NK-92 (cell line): ENCODE data around the gene USP10.

Experiments used
- DNase-seq: peaks from one replicate; lab custom pipeline; 2025; ENCODE audit not compliant: unreplicated experiment; lab: John Stamatoyannopoulos, UW

The USP10 gene

DNA sequence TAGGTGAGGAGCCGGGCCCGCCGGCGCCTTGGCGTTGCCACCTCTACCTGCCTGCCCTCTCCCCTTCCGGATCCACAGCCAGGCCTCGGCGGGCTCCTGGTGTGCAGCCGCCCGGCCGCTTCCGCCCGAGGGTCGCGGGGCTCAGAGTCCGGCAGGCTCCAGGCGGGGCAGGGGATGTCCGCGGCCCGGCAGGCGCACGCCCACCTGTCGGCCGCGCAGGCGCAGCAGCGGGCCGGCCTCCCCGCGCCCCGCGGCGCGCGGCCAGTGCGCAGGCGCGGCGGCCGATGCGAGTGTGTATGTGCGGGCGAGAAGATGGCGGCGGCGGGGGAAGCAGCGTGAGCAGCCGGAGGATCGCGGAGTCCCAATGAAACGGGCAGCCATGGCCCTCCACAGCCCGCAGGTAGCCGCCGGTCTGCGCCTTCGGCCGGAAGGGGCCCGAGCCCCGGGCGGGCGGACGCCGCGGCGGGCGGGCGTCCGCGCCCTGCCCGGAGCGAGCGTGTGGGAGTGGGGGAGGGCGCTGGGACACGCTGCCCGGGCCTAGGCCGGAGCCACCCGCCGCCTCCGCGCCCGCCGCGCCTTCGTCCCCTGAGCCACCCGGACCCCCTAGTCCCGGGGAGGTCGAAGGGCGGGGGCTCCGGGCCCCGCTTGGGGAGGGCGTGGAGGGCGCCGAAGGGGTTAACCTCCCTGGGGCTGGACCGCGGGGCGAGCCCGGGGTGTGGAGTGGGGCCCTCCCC is at the start of gene USP10:
Gene USP10, plus strand, starts transcription at position 289 of the 734 bp plus-strand sequence. Its CDS starts 91 bp downstream, at position 380.
- DNase-seq: no peak

GRCh38 chr16:84650062-84650991 is 49.5 kb upstream of the USP10 start:
- no peak for DNase-seq

- no peak for DNase-seq
Measured at GRCh38 chr16:84652566-84652965, 47.2 kb upstream of the USP10 start.

DNA sequence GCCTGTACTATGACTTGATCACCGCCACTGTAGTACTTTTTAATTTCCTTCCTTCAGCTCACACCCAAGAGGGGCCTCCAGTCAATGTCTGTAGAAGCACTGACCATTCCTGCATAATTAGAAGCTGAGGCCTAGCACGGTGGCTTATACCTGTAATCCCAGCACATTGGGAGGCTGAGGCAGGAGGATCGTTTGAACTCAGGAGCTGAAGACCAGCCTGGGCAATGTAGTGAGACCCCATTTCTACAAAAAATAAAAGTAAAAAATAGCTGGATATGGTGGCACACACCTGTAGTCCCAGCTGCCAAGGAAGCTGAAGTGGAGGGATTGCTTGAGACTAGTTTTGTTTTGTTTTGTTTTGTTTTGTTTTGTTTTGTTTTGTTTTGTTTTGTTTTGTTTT is 45.6 kb upstream of the USP10 start:
- DNase-seq: no peak

DNA sequence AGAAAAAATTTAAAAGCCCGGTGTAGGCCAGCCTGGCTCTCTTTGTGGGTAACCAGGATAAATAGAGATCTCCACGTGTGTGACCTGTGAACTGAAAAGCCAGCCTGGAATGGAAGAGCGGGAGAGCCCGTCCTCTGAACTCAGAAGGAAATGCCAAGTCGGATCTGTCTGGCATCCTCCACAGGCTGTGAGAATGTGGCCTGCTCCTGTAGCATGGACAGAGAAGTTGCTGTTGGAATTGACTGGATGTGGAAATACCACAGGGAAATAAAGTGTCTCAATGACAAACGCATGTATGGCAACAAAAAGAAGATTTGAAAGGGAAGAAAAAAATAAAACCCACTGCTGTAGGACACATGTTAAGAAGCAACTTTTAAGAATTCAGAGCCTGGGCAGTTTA is 44.8 kb upstream of the USP10 start:
- DNase-seq: no peak

DNA sequence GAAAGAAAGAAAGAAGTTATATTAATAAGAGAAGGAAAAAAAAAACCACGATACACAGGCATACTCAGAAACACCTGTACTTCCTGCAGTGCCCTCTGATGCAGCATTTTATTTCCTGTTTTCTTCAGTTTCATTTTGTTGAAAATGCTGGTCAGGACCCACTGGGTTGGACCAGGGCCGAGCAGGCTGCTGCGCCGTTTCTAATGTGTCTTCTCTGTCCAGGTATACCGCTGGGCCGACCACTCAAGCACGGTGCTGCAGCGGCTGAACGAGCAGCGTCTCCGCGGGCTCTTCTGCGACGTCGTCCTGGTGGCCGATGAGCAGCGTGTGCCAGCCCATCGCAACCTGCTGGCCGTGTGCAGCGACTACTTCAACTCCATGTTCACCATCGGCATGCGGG is 43.2 kb upstream of the USP10 start:
- no peak for DNase-seq

DNA sequence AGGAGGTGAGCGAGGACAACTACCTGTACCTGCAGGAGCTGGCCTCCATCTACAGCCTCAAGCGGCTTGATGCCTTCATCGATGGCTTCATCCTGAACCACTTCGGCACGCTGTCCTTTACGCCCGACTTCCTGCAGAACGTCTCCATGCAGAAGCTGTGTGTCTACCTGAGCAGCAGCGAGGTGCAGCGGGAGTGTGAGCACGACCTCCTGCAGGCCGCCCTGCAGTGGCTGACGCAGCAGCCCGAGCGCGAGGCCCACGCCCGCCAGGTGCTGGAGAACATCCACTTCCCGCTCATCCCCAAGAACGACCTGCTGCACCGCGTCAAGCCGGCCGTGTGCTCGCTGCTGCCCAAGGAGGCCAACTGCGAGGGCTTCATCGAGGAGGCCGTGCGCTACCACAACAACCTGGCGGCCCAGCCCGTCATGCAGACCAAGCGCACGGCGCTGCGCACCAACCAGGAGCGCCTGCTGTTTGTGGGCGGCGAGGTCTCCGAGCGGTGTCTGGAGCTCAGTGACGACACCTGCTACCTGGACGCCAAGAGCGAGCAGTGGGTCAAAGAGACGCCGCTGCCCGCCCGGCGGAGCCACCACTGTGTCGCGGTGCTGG is 42.5 kb upstream of the USP10 start:
- DNase-seq: no peak

GRCh38 chr16:84658690-84659089 is 41.1 kb upstream of the USP10 start:
- DNase-seq: no peak

DNA sequence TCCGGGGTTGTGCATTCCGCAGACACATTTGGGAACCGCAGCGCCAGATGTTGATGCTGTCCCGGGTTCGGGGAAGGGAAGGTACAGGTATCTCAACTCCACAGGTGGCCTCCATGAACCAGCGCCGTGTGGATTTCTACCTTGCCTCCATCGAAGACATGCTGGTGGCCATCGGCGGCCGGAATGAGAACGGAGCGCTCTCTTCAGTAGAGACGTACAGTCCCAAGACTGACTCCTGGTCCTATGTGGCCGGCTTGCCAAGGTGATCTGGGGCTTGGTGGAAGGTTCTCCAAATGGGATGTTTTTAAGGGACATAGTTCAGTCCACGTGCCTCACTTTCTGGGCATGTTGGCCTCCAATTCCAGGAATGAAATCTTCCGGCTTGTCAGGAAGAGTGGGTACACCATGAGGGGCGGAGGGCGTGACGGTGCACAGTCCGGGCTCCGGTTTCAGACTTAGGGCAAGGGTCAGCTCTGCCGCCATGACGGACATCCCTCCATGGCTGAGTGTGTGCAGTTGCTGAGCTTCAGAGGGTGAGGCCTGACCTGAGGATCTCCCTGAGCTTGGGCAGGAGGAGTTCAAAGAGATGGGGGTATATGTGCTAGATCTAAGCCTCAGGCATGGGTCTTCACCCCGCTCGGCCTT is 40.0 kb upstream of the USP10 start:
- DNase-seq: no peak

GRCh38 chr16:84660973-84661372 is 38.8 kb upstream of the USP10 start:
- no peak for DNase-seq

DNA sequence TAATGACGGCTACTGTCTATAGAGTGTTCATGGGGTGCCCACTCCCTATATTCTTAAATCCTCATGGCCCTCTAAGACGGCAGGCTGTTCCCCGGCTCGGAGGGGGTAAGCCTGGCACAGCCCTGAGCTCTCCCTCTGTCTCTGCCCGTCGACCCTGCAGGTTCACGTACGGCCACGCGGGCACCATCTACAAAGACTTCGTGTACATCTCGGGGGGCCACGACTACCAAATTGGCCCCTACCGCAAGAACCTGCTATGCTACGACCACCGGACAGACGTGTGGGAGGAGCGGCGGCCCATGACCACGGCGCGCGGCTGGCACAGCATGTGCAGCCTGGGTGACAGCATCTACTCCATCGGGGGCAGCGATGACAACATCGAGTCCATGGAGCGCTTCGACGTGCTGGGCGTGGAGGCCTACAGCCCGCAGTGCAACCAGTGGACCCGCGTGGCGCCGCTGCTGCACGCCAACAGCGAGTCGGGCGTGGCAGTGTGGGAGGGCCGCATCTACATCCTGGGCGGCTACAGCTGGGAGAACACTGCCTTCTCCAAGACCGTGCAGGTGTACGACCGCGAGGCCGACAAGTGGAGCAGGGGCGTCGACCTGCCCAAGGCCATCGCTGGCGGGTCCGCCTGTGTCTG is 38.3 kb upstream of the USP10 start:
- DNase-seq: no peak

GRCh38 chr16:84662471-84662870 is 37.3 kb upstream of the USP10 start:
- DNase-seq: no peak

DNA sequence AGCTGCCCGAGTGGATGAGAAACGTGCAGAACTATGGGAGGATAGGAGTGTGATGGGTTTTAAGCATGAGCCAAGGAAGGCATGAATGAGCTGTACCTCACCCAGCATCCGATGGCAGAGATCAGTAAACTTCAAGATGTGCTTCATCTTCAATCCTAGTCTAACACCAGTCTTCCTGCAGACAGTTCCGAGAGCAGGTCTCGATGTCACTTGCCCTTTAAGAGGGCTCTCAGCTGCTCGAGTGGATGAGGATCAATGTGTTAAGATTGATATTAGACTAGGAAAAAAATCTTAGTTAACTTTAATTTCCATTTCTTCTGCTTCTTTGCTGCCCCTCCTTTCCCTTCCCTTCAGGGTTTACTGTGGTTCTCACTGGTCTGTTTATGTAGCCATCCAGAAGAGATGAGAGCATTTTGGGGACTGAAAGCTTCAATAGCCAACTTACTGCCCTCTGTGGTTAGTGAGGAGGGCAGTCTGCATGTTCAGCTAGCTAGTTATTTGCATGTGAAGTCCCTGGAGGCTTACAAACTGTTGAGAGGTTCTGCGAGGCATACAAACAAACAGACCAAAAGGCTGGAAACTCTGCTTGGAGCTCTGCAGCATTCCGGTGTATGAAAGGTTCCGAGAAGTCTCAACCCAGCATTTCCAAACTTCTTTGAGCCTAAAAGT is 36.2 kb upstream of the USP10 start:
- DNase-seq: no peak

- DNase-seq: no peak
Measured at GRCh38 chr16:84665359-84665758, 34.4 kb upstream of the USP10 start.

DNA sequence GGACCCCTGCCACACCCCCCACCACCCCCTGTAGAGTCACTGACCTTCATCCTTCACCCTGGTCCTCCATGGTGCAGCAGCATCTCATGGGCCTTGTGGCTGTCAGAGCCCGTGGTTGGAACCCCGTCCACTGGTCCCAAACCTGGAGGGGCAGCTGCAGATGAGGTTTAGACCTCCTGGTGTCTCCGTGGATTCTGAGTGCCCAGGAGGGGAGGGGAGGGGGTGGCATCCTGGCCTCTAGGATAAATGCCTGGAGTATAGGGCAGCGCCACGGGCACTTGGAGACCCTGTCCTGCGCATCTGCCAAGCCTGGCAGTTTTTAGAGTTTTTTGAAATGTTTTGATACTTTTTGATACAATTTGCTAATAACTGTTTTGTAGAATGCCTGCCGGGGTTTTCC is 34.0 kb upstream of the USP10 start:
- DNase-seq: no peak

DNA sequence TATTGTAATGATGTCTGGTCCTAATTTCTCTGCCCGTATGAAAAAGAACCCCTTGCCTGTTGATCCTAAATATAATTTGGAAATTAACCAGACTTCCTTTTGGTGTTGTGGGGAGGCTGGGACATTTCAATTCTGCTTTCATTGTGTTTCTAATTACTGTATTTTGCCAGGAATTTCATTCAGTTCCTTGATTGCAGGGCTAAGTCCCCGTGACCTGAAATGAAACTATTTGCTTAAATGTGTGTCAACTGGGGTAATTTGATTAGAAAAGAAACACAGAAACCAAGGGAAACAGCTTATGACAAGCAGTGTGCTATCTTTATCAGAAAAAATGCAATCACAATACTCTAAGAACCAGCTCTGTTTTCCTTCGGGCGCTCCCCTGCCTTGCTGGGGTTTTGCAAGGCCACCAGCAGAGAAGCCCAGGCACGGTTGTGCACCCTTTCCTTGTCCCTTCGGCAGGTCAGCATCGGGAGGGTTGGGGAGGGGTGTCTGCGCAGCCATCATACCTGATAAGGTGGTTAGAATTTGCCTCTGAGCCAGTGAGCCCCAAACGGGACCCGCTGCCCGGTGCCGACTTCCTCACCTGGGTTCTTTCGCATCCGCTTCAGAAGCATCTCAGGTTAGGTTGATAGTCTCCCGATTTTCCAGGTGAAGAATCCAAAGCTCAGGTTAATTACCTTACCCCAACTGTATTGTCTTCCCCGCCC is 32.0 kb upstream of the USP10 start:
- no peak for DNase-seq

- DNase-seq: no peak
Measured at GRCh38 chr16:84670063-84670462, 29.7 kb upstream of the USP10 start.

DNA sequence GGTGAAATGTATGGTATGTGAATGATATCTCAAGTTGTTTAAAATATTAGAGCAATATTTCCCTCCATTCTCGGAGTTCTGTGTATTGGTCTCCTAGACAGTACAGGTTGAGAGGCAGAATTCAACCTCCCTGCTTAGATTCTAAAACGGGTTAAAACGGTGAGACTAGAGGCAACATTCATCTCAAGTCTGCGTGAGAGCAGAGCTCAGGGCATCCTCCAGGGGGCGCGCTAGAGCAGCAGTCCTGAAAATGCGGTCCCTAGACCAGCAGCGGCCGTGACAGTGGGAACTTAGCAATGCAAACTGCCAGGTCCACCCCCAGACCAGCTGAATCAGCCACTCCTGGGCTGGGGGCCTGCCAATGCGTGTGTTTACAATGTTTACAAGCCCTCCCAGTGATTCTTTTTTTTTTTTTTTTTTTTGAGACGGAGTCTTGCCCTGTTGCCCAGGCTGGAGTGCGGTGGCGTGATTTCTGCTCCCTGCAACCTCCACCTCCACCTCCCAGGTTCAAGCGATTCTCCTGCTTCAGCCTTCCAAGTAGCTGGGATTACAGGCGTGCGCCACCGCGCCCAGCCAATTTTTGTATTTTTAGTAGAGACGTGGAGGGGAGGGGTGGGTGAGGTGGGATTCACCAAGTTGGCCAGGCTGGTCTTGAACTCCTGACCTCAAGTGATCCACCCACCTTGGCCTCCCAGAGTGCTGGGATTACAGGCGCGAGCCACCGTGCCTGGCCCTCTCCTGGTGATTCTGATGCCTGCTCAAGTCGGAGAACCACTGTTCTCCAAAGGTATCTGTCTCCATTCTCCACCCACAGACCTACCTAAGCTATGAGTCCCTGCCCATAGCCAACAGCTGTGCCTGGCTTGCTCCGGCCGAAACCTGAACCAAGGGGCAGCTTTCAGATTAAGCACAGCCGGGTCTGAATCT is 27.3 kb upstream of the USP10 start:
- no peak for DNase-seq

DNA sequence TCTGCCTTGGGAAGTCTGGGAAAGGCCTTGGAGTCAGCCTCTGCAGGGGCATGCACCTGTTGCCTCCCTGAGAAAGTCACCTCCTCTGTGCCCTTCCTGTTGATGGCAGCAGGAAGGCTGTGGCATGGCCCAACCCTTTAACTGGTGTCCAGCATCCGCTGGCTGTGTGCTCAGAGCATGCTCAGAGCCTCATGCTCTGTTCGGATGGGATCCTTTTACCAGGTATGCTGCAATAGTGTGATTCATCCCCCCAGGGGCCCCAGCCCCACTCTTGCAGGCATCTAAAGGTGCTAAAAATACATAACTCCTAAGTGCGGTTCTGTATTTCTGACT is 26.6 kb upstream of the USP10 start:
- no peak for DNase-seq
